ENCODE measurements around the gene TENT5A. TPM values are rescaled to one million over a fixed set of nuclear protein-coding genes. Genes with fewer than 3 reads are reported as not detected.

The TENT5A gene
- total RNA-seq = 10 to 100 TPM; 26.3 to 30.4 (median 29.5) TPM
- long read RNA-seq, donor 1, full-length matches to known transcripts = 50 of 60 reads
- long read RNA-seq, donor 1, partial matches to known transcripts = 3 of 60 reads
- long read RNA-seq, donor 1, other reads (novel, unspliced or antisense) = 7 of 60 reads
- long read RNA-seq, donor 2, full-length matches to known transcripts = 57 of 67 reads
- long read RNA-seq, donor 2, partial matches to known transcripts = 8 of 67 reads
- long read RNA-seq, donor 2, other reads (novel, unspliced or antisense) = 2 of 67 reads

DNA sequence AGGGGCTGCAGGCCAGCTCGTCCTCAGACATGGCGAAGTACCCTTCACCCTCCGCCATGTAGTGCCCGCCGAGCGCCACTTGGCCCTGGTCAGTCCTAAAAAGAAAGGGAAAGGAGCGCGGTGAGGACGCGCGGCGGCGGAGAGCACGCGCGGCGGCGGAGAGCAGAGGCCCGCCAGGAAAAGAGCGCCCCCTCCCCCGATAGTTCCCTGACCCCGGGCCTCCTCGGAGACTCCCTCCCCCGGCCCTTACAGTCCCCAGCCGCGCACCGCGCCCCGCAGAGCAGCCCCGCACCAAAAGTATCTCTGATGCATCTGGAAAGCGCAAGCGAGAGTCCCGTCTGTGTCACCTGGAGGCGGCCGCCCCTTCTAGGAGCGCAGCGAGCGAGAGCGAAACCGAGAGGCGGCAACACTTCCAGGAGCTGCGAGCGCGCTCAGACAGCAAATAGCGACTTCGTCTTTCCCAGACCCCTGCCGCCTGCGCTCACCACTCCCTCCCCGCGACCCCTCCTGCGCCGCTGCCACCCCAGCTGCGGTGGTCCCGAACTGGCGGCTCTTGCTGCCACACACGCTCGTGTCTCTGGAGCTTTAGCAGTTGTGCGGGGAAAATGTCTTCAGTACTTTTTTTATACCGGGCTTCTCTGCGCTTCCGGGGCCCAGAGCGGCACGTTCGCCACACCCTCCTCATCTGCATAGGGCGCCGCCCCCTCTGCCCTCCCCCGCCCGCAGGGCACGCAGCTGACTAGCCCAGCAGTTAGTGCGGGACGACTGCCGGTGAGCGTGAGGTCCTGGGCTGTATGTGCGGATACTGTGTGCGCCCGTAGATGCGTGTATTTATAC lies at the start of gene TENT5A:
Gene TENT5A, minus strand, starts transcription at position 598 of the 837 bp plus-strand sequence. Its CDS starts 540 bp downstream, at position 58.
- Histone ChIP-seq H3K36me3 (ENCODE audit: low read depth) (no peaks in the 10 kb centered on the region), H3K4me3 (peak within 1 kb of the TSS; percentile 79), H3K4me1 (ENCODE audit: low read depth) (no peaks in the 10 kb centered on the region), H3K9me3 (no peaks in the 10 kb centered on the region)
- TF ChIP-seq, protein P1, sequence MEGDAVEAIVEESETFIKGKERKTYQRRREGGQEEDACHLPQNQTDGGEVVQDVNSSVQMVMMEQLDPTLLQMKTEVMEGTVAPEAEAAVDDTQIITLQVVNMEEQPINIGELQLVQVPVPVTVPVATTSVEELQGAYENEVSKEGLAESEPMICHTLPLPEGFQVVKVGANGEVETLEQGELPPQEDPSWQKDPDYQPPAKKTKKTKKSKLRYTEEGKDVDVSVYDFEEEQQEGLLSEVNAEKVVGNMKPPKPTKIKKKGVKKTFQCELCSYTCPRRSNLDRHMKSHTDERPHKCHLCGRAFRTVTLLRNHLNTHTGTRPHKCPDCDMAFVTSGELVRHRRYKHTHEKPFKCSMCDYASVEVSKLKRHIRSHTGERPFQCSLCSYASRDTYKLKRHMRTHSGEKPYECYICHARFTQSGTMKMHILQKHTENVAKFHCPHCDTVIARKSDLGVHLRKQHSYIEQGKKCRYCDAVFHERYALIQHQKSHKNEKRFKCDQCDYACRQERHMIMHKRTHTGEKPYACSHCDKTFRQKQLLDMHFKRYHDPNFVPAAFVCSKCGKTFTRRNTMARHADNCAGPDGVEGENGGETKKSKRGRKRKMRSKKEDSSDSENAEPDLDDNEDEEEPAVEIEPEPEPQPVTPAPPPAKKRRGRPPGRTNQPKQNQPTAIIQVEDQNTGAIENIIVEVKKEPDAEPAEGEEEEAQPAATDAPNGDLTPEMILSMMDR (IDR thresholded peaks at IDR 0.05) = no peak
- ATAC-seq = peak; percentile 84
- peak; percentile 96 for DNase-seq
- intact Hi-C loops (cut with DNase I, micrococcal nuclease) = loop anchor here in 1 of 2 donors (5.0 kb wide), 1 partner anchor 510 kb away; no protein-coding TSS in a partner anchor

DNA sequence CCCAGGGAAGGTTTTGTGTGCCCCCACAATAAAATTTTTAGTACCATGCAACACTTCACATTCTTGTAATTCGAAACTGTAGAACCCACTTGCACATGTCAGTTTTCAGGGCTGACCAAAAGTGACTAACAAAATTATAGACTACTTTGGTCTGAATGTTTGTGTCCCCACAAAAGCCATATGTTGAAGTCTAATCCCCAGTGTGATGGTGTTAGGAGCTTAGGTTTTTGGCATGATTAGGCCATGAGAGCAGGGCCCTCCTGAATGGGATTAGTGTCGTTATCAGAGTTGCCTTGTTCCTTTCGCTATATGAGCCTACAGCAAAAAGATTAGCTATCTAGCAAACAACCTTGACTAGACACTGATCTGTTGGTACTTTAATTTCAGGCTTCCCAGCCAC lies 49.0 kb upstream of the TENT5A start:
- no peak overlapping the region for H3K4me3 ChIP-seq
- no peak for ATAC-seq
- H3K4me1 ChIP-seq (ENCODE audit: low read depth) = peaks cover 4% of the 10 kb centered on the region
- intact Hi-C loops (cut with DNase I, micrococcal nuclease) = no loop called here
- no peaks in the 10 kb centered on the region for H3K36me3 ChIP-seq (ENCODE audit: low read depth)
- TF ChIP-seq, protein P1 (IDR thresholded peaks at IDR 0.05) = no peak
- no peaks in the 10 kb centered on the region for H3K9me3 ChIP-seq
- DNase-seq = no peak

DNA sequence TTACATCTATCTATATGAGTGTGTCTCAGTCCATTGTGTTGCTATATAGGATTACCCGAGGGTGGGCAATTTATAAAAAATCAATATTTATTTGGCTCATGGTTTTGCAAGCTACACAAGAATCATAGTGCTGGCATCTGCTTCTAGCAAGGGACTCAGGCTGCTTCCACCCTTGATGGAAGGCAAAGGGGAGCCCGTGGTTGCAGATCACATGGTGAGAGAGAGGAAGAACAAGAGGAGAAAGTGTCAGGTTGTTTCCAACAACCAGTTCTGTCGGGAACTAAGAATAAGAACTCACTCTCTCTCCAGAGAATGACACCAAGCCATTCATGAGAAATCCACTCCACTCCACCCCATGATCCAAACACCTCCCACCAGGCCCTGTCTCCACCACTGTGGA lies 48.2 kb upstream of the TENT5A start:
- Histone ChIP-seq H3K4me1 (ENCODE audit: low read depth) (no peaks in the 10 kb centered on the region), H3K9me3 (no peaks in the 10 kb centered on the region), H3K4me3 (no peak overlapping the region), H3K36me3 (ENCODE audit: low read depth) (no peaks in the 10 kb centered on the region)
- no peak for DNase-seq
- no peak for ATAC-seq
- TF ChIP-seq, protein P1 (IDR thresholded peaks at IDR 0.05) = no peak
- intact Hi-C loops (cut with DNase I, micrococcal nuclease) = no loop called here

DNA sequence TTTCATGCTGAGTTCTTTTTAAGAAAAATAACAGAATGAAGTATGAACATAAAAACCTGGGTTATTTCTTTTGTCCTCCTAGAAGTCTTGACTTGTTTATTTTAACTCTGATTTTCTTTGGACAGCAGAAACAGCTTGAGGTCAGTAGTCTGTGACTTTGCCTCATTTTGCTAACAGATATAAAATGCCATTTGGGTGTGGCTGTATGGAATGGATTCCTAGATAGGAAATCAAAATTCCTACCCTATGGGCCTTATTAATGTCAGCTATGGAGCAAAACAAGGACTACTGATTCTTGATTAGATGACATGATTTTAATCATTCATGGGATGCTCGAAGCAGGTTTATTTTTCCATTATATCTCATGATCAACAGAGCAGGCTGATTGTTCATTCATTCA lies 46.8 kb upstream of the TENT5A start:
- H3K36me3 ChIP-seq (ENCODE audit: low read depth) = no peaks in the 10 kb centered on the region
- ATAC-seq = no peak
- H3K4me1 ChIP-seq (ENCODE audit: low read depth) = no peaks in the 10 kb centered on the region
- no peaks in the 10 kb centered on the region for H3K9me3 ChIP-seq
- intact Hi-C loops (cut with DNase I, micrococcal nuclease) = no loop called here
- no peak overlapping the region for H3K4me3 ChIP-seq
- DNase-seq = no peak
- TF ChIP-seq, protein P1 (IDR thresholded peaks at IDR 0.05) = no peak

DNA sequence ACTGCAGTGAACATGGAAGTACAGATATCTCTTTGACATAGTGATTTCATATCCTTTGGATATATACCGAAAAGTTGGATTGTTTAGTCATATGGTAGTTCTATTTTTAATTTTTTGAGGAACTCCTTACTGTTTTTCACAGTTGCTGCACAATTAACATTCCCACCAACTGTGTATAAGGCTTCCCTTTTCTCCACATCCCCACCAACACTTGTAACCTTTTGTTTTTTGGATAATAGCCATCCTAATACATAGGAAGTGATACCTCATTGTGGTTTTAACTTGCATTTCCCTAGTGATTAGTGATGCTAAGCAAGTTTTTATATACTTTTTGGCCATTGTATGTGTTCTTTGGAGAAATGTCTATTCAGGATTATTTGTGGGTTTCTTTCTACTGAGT lies 45.1 kb upstream of the TENT5A start:
- TF ChIP-seq, protein P1 (IDR thresholded peaks at IDR 0.05) = no peak
- Histone ChIP-seq H3K9me3 (no peaks in the 10 kb centered on the region), H3K4me1 (ENCODE audit: low read depth) (no peaks in the 10 kb centered on the region), H3K4me3 (no peak overlapping the region), H3K36me3 (ENCODE audit: low read depth) (no peaks in the 10 kb centered on the region)
- intact Hi-C loops (cut with DNase I, micrococcal nuclease) = no loop called here
- ATAC-seq (no peak), DNase-seq (no peak)

Data from mucosa of descending colon (tissue), 3 donors.